H1 (cell line): ENCODE measurements around the gene GSTM3.

Experiments
- EP300 ChIP-seq, 2 experiments: IDR thresholded peaks; 1 replicate in 1 of 2; 2 replicates in 1 of 2; pipeline ENCODE4 v1.6.1; 2011 to 2012; ENCODE audit warnings: low read depth in 2 of 2, low read length in 2 of 2, mild to moderate bottlenecking in 2 of 2, borderline replicate concordance in 1 of 2, inconsistent platforms in 1 of 2, moderate library complexity in 1 of 2
- NRF1 ChIP-seq: IDR thresholded peaks from 2 replicates; pipeline ENCODE4 v1.6.1; 2011; ENCODE audit warnings: mild to moderate bottlenecking, low read depth, low read length, improper control_type of control experiment
- POLR2A ChIP-seq, 2 experiments: IDR thresholded peaks; 1 replicate in 1 of 2; 2 replicates in 1 of 2; pipeline ENCODE4 v1.6.1; 2011; ENCODE audit warnings: low read depth in 2 of 2, low read length in 2 of 2, mild to moderate bottlenecking in 2 of 2; ENCODE audit errors: control extremely low read depth in 1 of 2

DNA sequence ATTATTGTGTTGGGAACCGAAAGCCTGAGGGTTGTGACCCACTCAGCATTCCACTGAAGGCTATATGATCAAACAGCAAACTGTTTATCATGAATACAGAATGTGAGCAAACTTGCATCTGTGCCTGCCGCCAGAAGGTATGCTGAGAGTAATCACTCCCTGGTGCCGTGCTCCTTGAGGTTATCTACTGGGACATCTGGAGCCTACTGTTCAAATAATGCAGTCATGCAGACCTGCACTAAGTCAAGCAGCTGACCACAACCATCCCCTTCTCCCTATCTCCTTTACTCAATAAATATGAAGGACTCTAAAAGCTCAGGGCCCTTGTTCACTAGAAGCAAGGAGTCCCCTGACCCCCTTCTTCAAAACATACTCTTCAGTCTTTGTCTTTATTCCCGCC is 15.3 kb downstream of the GSTM3 start:
- TF ChIP-seq NRF1: no peak
- TF ChIP-seq POLR2A (IDR thresholded peaks at IDR 0.05; ENCODE audit: control extremely low read depth in 1 of 2, low read depth in 2 of 2, low read length in 2 of 2): no peak
- TF ChIP-seq EP300 (IDR thresholded peaks at IDR 0.05; ENCODE audit: borderline replicate concordance in 1 of 2, low read depth in 2 of 2, low read length in 2 of 2): no peak
